ENCODE measurements around the gene FTCD.
"Not testable (repeated sequence)": the region's sequence is repeated elsewhere in the genome, so short reads cannot be mapped to it uniquely, and the experiment has no call there.

FTCD gene

DNA sequence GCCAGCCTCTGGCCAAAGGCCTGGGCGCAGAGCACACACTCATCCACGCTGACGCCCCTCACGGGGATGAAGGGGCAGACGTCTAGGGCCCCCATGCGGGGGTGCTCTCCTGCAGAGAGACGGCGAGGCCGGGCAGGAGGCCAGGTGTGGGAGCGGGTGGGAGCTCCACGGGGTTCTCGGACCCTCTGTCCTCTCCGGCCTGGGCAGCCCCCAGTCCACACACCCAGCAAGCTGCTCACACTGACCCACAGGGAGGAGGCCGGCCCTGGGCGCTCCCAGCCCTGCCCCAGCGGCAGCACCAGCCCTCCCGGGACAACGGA is 2.5 kb downstream of the FTCD start:
- DNase-seq: no peak

DNA sequence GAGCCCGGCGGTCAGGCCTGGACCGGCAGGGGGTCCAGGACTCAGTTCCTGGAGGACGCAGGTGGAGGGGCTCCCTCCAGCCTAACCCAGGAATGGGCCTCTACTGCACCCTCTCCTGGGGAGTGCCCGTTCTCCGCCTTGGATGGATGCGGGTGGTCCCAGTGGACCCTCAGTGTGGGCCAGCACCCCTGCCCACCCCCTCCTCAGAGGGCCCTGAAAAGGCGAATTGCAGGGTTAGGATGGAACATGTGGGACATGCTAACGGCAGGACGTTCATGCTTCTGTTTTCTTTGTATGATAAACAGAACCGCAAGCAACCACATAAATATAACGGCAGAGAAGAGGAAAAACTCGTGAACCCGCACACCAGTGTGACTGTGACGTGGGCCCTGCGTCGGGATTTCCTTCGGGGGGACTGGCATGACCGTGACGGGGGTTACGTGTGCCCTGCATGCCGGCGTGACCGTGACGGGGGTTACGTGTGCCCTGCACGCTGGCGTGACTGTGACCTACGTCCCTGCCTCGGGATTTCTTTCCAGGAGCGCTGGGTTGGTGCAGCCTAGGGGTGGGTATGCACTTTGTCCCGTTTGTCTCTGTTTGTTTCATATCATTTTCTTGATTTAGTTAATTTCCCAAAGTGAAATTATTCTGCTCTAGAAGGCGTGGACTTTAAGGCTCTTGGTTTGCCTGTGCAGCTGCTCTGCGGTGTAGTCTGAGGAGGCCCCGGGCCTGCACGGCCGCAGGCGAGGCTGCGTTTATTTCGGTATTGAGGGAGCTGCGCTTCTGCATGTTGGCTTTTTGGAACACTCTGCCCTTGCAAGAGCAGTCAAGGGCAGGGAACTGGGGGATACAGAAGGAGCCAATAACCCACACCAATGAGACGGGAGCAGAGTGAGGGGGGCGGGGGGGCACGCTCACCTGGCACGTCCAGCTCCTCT is 3.1 kb downstream of the FTCD start:
- DNase-seq: no peak

DNA sequence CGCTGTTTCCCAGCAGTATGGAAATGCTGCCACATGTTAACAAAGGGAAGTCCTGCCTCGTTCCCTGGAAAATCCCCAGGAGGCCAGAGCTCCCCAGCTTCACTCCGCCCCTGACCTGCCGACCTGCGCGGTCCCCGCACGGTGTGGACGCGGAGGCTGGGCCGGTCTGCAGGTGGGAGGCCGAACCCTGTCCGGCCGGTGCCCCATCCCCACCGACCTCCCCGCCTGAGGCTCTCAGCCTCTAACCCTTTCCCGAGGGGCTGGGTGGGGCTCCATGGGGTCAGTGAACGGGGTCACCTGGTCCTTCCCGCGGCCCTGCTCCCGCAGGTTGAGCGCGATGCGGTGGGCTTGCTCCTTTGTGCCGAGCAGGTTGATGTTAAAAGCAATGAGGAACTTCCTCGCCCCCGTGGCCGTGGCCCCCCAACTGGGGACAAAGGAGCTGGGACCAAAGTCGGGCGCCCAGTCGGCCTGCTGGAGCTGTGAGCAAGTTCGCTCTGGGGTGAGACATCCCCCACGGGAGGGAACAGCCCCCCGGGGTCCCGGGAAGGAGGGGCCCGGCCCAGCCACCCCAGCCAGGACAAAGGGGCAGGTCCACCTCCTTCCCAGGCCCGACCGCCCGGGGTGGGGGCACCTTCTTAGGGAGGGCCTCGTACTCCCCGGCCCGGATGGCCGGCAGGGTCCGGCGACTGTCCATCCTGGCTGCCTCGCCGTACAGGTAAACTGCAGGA is 4.0 kb downstream of the FTCD start:
- DNase-seq: no peak

- DNase-seq: no peak
Observed at GRCh38 chr21:46150491-46151121, 4.8 kb downstream of the FTCD start.

GRCh38 chr21:46150073-46150472 is 5.3 kb downstream of the FTCD start:
- DNase-seq: no peak

GRCh38 chr21:46149205-46149901 is 6.0 kb downstream of the FTCD start:
- no peak for DNase-seq

GRCh38 chr21:46148106-46148505 is 7.3 kb downstream of the FTCD start:
- DNase-seq: no peak

GRCh38 chr21:46147429-46147828 is 8.0 kb downstream of the FTCD start:
- not testable (repeated sequence) for DNase-seq

GRCh38 chr21:46146856-46147255 is 8.5 kb downstream of the FTCD start:
- no peak for DNase-seq

GRCh38 chr21:46145840-46146691 is 9.3 kb downstream of the FTCD start:
- no peak for DNase-seq

DNA sequence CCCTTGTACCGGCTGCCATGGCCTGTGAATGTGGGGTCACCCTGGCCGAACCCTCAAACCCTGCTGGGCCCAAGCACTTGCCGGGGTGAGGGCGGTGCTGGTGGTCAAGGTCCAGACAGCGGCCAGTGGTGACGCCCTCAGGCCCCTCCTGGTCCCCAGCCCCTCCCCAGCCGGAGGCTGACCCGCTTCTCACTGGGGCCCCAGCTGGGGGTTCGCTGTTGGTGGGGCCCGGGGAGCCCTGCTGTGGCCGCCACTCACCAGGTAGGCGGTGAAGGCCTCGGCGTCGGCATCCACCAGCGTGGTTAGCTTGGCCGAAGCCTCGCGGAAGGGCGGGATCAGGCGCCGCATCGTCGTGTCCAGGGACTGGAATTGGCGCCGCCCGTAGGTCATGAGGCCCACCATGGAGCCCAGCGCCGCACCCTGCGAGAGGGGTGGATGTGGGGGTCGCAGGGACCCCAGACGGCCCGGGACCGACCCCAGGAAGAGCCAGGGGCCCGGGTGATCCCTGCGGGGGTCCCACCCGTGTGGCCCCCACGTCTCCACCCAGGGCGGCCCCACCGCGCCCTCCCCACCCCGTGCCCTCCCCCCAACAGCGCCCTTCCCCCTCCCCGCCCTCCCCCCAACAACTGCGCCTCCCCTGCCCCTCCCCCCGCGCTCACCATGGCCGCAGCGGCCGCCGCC is 10.1 kb downstream of the FTCD start:
- no peak for DNase-seq

DNA sequence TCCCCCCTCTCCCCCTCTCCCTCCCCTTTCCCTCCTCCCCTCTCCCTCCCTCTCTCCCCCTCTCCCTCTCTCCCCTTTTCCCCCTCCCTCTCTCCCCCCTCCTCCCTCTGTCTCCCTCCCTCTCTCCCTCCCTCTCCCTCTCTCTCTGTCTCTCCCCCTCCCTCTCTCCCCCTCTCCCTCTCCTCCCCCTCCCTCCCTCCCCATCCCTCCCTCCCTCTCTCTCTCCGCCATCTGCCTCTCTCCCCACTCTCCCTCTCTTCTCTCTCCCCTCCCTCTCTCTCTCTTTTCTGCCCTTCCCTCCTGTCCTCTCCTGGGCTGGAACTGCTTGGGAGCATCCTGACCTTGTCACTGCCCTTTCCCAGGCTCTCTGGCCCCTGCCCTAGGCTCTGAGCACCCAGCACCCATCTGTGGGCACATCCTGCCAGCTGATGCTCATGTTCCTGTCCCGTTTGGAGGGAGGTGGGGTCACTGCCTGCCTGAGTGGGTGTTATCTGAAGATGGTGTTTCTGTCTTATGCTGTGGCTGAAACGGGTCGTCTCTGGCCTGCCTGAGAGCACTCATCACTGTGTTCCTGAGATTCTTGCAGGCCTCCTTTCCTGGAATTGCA is 10.8 kb downstream of the FTCD start:
- no peak for DNase-seq

DNA sequence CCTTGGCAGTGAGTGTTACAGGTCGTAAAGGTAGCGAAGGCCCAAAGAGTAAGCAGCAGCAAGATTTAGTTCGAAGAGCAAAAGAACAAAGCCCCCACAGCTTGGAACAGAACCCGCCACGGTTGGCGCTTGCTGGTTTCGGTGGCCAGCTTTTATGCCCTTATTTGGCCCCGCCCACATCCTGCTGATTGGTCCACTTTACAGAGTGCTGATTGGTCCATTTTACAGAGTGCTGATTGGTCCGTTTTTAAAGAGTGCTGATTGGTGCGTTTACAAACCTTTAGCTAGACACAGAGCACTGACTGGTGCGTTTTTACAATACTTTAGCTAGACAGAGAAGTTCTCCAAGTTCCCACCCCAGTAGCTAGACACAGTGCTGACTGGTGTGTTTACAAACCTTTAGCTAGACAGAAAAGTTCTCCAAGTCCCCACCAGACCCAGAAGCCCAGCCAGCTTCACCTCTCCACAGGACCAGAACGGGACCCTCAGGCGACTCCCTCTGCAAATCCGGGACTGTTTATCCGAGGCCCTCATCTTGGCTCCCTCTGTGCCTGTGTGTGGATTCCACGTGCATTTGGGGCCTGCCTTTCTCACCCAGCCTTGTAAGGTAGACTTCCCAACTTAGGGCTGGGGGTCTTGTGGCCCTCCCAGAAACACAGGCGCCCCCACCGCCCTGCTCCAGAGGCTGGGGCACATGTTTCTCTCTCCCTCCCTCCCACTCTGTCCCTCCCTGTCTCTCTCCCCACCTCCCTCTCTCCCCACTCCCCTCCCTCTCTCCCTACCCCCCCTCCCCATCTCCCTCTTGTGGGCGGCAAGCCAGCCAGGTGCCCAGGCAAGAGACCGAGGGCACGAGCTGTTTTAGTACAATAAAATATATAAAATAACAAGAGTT is 12.6 kb downstream of the FTCD start:
- DNase-seq: no peak

GRCh38 chr21:46141767-46142581 is 13.4 kb downstream of the FTCD start:
- no peak for DNase-seq

DNA sequence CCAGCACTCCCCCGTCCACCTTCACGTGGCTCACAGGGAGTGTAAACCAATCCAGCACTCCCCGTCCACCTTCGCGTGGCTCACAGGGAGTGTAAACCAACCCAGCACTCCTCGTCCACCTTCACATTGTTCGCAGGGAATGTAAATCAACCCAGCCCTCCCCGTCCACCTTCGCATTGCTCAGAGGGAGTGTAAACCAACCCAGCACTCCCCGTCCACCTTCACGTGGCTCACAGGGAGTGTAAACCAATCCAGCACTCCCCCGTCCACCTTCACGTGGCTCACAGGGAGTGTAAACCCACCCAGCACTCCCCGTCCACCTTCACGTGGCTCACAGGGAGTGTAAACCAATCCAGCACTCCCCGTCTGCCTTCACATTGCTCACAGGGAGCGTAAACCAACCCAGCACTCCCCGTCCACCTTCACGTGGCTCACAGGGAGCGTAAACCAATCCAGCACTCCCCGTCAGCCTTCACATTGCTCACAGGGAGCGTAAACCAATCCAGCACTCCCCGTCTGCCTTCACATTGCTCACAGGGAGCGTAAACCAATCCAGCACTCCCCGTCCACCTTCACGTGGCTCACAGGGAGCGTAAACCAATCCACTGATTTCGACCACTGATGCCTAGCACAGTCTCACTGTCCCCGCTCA is 14.9 kb downstream of the FTCD start:
- not testable (repeated sequence) for DNase-seq

GRCh38 chr21:46139686-46140085 is 15.7 kb downstream of the FTCD start:
- DNase-seq: no peak

GRCh38 chr21:46138383-46138970 is 16.9 kb downstream of the FTCD start:
- DNase-seq: no peak

DNA sequence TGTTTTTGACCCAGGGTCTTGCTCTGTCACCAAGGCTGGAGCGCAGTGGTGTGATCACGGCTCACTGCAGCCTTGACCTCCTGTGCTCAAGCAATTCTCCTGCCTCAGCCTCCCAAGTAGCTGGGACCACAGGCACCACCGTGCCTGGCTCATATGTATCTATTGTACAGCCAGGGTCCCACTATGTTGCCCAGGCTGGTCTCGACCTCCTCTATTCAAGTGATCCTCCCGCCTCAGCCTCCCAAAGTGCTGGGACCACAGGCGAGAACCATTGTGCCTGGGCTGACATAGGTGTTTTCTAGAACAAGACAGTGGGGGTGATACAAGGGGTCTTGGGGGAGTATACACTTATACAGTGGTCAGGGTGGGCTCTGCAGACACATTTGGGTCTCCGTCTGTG is 17.5 kb downstream of the FTCD start:
- no peak for DNase-seq

Measured in amniotic stem cell (primary cell).